ENCODE data around the gene RAPGEFL1.

Gene RAPGEFL1

GRCh38 chr17:40178021-40178601, 841 bp downstream of the RAPGEFL1 start:
- TF ChIP-seq REST (IDR thresholded peaks at IDR 0.05; ENCODE audit: insufficient read depth in 1 of 2, low read depth in 2 of 2, low read length in 2 of 2) = peak in 1 of 2 experiments; percentile 66; a peak in 2 of 4 replicates
- no peak for TF ChIP-seq POLR2AphosphoS5 (IDR thresholded peaks at IDR 0.05; ENCODE audit: low read depth, low read length)

GRCh38 chr17:40178660-40179059, 1.4 kb downstream of the RAPGEFL1 start:
- TF ChIP-seq POLR2AphosphoS5 (IDR thresholded peaks at IDR 0.05; ENCODE audit: low read depth, low read length) (no peak), TAF1 (IDR thresholded peaks at IDR 0.05; ENCODE audit: borderline replicate concordance, insufficient read depth, low read length) (no peak), REST (IDR thresholded peaks at IDR 0.05; ENCODE audit: insufficient read depth in 1 of 2, low read depth in 2 of 2, low read length in 2 of 2) (no peak), FOXP2 (optimal IDR thresholded peaks at IDR 0.05; ENCODE audit: borderline replicate concordance, extremely low read depth, extremely low read length, insufficient read depth) (no peak), SIN3A (IDR thresholded peaks at IDR 0.05; ENCODE audit: borderline replicate concordance, insufficient read depth, low read length) (no peak)

DNA sequence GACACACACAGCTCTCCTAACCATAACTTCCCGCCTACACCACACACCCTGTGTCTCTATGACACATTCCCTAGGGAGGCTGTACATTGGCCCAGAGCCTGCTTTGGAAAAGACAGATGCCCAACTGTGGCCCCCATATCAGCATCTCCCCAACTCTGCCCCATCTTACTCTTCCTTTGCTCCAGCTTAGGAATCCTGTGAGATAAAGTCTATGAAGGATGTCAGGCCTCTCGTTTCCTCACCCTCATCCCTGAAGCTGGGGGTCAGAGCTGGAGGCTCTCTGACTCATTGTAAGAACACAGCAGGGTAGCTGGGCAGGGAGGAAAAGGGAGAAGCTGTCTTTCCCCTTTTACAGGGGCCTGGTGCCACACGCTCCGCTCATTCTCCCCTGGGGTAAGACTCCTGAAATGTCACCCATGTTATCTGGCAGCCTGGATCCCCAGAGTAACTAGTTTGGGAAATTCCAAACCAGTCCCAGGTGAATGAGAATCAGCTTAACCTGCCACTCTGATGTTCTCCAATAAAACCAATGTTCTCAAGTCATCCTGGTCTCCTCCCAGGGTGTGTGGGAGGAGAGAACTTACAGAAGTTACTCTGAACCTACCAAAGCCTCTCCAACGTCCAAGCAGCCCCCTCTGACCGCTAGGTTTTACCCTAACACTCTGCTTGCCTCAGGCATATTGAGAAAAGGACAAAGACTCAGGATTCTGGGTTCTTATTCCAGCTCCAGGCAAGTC, 2.8 kb downstream of the RAPGEFL1 start:
- no peak for TF ChIP-seq POLR2AphosphoS5 (IDR thresholded peaks at IDR 0.05; ENCODE audit: low read depth, low read length)
- TF ChIP-seq SIN3A (IDR thresholded peaks at IDR 0.05; ENCODE audit: borderline replicate concordance, insufficient read depth, low read length) = no peak
- no peak for TF ChIP-seq TAF1 (IDR thresholded peaks at IDR 0.05; ENCODE audit: borderline replicate concordance, insufficient read depth, low read length)
- no peak for TF ChIP-seq REST (IDR thresholded peaks at IDR 0.05; ENCODE audit: insufficient read depth in 1 of 2, low read depth in 2 of 2, low read length in 2 of 2)
- TF ChIP-seq FOXP2 (optimal IDR thresholded peaks at IDR 0.05; ENCODE audit: borderline replicate concordance, extremely low read depth, extremely low read length, insufficient read depth) = no peak

GRCh38 chr17:40180694-40181093, 3.4 kb downstream of the RAPGEFL1 start:
- no peak for TF ChIP-seq REST (IDR thresholded peaks at IDR 0.05; ENCODE audit: insufficient read depth in 1 of 2, low read depth in 2 of 2, low read length in 2 of 2)
- no peak for TF ChIP-seq SIN3A (IDR thresholded peaks at IDR 0.05; ENCODE audit: borderline replicate concordance, insufficient read depth, low read length)
- TF ChIP-seq TAF1 (IDR thresholded peaks at IDR 0.05; ENCODE audit: borderline replicate concordance, insufficient read depth, low read length) = no peak
- no peak for TF ChIP-seq POLR2AphosphoS5 (IDR thresholded peaks at IDR 0.05; ENCODE audit: low read depth, low read length)
- no peak for TF ChIP-seq FOXP2 (optimal IDR thresholded peaks at IDR 0.05; ENCODE audit: borderline replicate concordance, extremely low read depth, extremely low read length, insufficient read depth)

All from PFSK-1 (cell line).